GM21381 (cell line): ENCODE measurements around the gene CC2D2B.
A peak's percentile ranks its signal among the peaks of the same experiment; 100 is the strongest.
"Not testable (repeated sequence)": the region's sequence is repeated elsewhere in the genome, so short reads cannot be mapped to it uniquely, and the experiment has no call there.

Experiments used
- ATAC-seq: cut with Tn5 transposase; IDR thresholded peaks from one replicate; pipeline ENCODE4 v1.9.1; 2021; ENCODE audit warnings: mild to moderate bottlenecking, moderate library complexity; ENCODE audit not compliant: unreplicated experiment

The CC2D2B gene

GRCh38 chr10:95907456-95908253 lies at the start of gene CC2D2B:
CC2D2B (plus strand) TSS chr10:95907975; CDS start chr10:95911324, 3,349 bp downstream.
- ATAC-seq: peak; percentile 89

- no peak for ATAC-seq
These were observed 47.4 kb upstream of the CC2D2B start for GRCh38 chr10:95860166-95860940.

GRCh38 chr10:95861386-95861785 lies 46.4 kb upstream of the CC2D2B start:
- no peak for ATAC-seq

- peak; percentile 91 for ATAC-seq
These were observed 42.6 kb upstream of the CC2D2B start for GRCh38 chr10:95864906-95865813.

- ATAC-seq: no peak
These were observed 41.8 kb upstream of the CC2D2B start for GRCh38 chr10:95865814-95866466.

GRCh38 chr10:95866467-95866842 lies 41.3 kb upstream of the CC2D2B start:
- no peak for ATAC-seq

GRCh38 chr10:95867866-95868265 lies 39.9 kb upstream of the CC2D2B start:
- ATAC-seq: no peak

GRCh38 chr10:95872158-95872711 lies 35.5 kb upstream of the CC2D2B start:
- ATAC-seq: no peak

- no peak for ATAC-seq
These were observed 34.6 kb upstream of the CC2D2B start for GRCh38 chr10:95873139-95873538.

GRCh38 chr10:95873651-95874050 lies 34.1 kb upstream of the CC2D2B start:
- no peak for ATAC-seq

GRCh38 chr10:95874783-95875182 lies 33.0 kb upstream of the CC2D2B start:
- not testable (repeated sequence) for ATAC-seq

- ATAC-seq: no peak
These were observed 31.0 kb upstream of the CC2D2B start for GRCh38 chr10:95876756-95877155.

- ATAC-seq: peak; percentile 56
These were observed 29.9 kb upstream of the CC2D2B start for GRCh38 chr10:95877881-95878280.

GRCh38 chr10:95880704-95881103 lies 27.1 kb upstream of the CC2D2B start:
- peak; percentile 53 for ATAC-seq

- ATAC-seq: no peak
These were observed 26.5 kb upstream of the CC2D2B start for GRCh38 chr10:95881316-95881715.

- no peak for ATAC-seq
These were observed 17.9 kb upstream of the CC2D2B start for GRCh38 chr10:95889830-95890229.

- no peak for ATAC-seq
These were observed 11.5 kb upstream of the CC2D2B start for GRCh38 chr10:95896071-95896850.

- ATAC-seq: not testable (repeated sequence)
These were observed 1.7 kb upstream of the CC2D2B start for GRCh38 chr10:95905897-95906580.
